ENCODE measurements around the gene CBY2.
A peak's percentile ranks its signal among the peaks of the same experiment; 100 is the strongest.

CBY2 gene

GRCh38 chr13:45704211-45704739 lies 2.2 kb downstream of the CBY2 start:
- DNase-seq, result no peak

GRCh38 chr13:45704854-45705695 lies 3.0 kb downstream of the CBY2 start:
- peak; percentile 54 for DNase-seq

- DNase-seq, result no peak
These were observed 3.8 kb downstream of the CBY2 start for GRCh38 chr13:45705918-45706317.

GRCh38 chr13:45707516-45708100 lies 5.5 kb downstream of the CBY2 start:
- no peak for DNase-seq

- DNase-seq, result no peak
These were observed 9.8 kb downstream of the CBY2 start for GRCh38 chr13:45711951-45712350.

GRCh38 chr13:45713106-45713690 lies 11.1 kb downstream of the CBY2 start:
- no peak for DNase-seq

- no peak for DNase-seq
These were observed 11.6 kb downstream of the CBY2 start for GRCh38 chr13:45713721-45714120.

GRCh38 chr13:45714170-45714569 lies 12.1 kb downstream of the CBY2 start:
- no peak for DNase-seq

- DNase-seq, result no peak
These were observed 13.2 kb downstream of the CBY2 start for GRCh38 chr13:45715351-45715750.

GRCh38 chr13:45717349-45717748 lies 15.2 kb downstream of the CBY2 start:
- no peak for DNase-seq

GRCh38 chr13:45718063-45718462 lies 15.9 kb downstream of the CBY2 start:
- peak; percentile 50 for DNase-seq

- no peak for DNase-seq
These were observed 16.9 kb downstream of the CBY2 start for GRCh38 chr13:45718992-45719391.

GRCh38 chr13:45721203-45721731 lies 19.1 kb downstream of the CBY2 start:
- DNase-seq, result no peak

- no peak for DNase-seq
These were observed 21.7 kb downstream of the CBY2 start for GRCh38 chr13:45723798-45724197.

- peak; percentile 50 for DNase-seq
These were observed 26.6 kb downstream of the CBY2 start for GRCh38 chr13:45728759-45729158.

- no peak for DNase-seq
These were observed 29.3 kb downstream of the CBY2 start for GRCh38 chr13:45731455-45731854.

GRCh38 chr13:45732916-45733315 lies 30.8 kb downstream of the CBY2 start:
- no peak for DNase-seq

- DNase-seq, result no peak
These were observed 31.2 kb downstream of the CBY2 start for GRCh38 chr13:45733361-45733760.

- DNase-seq, result no peak
These were observed 35.5 kb downstream of the CBY2 start for GRCh38 chr13:45737571-45738017.

GRCh38 chr13:45742985-45743384 lies 40.9 kb downstream of the CBY2 start:
- DNase-seq, result no peak

- DNase-seq, result no peak
These were observed 42.9 kb downstream of the CBY2 start for GRCh38 chr13:45744979-45745378.

GRCh38 chr13:45747071-45747470 lies 45.0 kb downstream of the CBY2 start:
- no peak for DNase-seq

GRCh38 chr13:45748941-45749759 lies 47.0 kb downstream of the CBY2 start:
- DNase-seq, result peak; percentile 46
